ENCODE results near the gene SRC.
A peak's percentile ranks its signal among the peaks of the same experiment; 100 is the strongest.

SRC gene

DNA sequence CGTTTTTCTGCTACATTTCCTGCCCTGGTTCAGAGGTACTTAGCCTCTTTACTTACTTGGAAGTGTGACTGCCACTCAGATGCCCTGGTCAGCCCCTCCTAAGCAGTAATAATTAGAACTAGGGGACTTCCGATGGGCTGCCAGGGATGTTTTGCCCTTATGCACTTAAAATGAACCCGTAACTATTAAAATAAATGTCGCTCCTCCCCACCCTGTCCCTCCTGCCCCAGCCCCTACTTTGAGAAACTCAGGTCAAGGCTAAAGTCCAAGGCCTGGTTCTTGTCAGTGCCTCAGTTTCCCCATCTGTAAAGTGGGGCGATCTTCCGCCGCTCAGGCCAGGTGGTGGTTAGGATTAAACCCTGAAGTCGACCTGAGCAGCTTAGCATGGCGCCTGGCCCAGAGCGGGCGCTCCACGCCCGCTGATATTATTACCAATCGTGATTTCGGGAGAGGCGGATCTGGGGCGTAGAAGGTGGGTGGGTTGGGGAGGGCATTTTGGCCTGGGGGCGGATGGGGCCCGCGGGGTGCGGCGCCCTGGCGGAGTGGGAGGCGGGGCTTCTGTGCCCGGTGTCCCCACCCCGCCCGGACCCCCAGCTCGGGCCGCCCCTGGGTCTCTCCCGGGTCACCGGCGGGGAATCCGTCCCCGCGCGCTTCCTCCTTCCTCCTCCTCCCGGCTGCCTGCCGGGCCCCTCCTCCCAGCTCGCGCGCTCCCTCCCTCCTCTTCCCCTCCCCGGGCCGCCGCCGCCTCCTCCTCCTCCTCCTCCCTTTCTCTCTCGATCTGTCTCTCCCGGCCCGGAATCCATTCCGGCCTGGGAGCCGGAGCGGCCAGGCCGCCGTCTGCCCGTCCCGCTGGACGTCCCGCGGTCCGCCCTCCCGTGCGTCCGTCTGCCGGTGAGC, at the start of gene SRC:
TSS of gene SRC (plus strand) at position 802 of the 897 bp plus-strand sequence. CDS start 38,014 bp downstream, outside the sequence.
- peak in 1 of 2 donors; percentile 20 for DNase-seq (ENCODE audit: low read depth in 2 of 2)

DNA sequence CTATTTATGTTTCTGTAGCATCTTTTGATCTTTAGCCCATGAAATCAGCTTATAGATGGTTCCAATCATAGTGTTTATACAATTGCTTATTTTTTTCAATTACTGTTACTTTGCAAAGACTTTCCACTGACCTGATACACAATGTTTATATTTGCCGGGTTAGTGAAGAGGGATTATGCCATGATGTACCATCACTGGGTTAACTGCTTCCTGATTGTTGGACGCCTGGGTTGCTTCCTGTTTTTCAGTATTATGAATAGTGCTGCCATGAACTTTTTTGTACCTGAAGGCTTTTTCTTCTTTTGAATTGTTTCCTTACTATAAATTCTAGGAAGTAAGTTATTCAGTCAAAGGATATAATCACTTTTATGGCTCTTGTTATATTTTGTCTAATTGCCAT, 49.6 kb upstream of the SRC start:
- DNase-seq (ENCODE audit: low read depth in 2 of 2), result no peak

DNA sequence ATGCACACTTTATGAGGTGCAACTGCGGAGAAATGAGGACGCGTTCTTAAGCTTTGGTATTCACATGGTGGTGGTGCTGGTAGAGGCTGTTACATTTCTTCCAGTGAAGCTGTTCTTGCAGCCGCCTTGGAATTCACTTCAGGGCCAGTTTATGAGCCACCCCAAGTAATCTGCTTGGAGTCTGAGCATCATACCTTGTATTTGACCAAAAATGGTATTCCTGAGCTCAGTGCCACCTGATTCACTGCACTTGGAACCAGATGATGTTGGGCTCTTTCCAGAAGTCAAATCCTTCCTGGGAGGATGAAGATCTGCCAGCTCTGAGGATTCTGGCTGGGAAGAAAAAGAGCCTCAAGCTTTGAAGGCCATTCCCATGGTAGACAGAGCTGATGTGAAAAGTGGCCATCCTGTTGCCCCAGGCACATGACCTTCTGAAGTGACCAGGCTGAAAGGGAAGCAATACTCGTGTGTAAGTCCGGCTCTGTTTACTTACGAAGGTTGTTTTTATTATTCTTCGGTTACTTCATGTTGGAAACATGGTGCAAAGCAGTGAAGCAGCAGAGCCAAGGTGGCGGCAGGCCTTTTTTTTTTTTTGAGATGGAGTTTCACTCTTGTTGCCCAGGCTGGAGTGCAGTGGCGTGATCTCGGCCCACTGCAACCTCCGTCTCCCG, 48.7 kb upstream of the SRC start:
- no peak for DNase-seq (ENCODE audit: low read depth in 2 of 2)

DNA sequence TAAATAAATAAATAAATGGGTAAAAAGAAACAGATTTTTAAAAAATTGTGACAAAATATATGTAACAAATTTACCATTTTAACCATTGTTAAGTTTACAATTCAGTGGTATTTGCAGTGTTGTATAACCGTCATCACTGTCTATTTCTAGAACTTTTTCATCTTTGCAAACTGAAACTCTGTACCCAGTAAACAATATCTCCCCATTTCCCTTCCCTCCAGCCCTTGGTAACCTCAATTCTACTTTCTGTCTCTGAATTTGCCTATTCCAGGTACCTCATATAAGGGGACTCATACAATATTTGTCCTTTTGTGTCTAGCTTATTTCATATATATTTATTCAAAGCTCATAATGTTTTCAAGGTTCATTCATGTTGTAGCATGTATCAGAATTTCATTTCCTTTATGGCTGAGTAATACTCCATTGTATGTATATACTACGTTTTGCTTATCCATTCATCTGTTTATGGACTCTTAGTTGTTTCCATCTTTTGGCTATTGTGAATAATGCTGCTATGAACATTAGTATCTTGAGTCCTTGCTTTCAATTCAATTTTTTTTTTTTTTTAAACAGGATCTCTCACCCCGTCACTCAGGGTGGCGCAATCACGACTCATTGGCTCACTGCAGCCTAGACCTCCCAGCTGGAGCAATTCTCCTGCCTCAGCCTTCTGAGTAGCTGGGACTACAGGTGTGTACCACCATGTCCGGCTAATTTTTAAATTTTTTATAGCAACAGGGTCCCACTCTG, 47.6 kb upstream of the SRC start:
- no peak for DNase-seq (ENCODE audit: low read depth in 2 of 2)

DNA sequence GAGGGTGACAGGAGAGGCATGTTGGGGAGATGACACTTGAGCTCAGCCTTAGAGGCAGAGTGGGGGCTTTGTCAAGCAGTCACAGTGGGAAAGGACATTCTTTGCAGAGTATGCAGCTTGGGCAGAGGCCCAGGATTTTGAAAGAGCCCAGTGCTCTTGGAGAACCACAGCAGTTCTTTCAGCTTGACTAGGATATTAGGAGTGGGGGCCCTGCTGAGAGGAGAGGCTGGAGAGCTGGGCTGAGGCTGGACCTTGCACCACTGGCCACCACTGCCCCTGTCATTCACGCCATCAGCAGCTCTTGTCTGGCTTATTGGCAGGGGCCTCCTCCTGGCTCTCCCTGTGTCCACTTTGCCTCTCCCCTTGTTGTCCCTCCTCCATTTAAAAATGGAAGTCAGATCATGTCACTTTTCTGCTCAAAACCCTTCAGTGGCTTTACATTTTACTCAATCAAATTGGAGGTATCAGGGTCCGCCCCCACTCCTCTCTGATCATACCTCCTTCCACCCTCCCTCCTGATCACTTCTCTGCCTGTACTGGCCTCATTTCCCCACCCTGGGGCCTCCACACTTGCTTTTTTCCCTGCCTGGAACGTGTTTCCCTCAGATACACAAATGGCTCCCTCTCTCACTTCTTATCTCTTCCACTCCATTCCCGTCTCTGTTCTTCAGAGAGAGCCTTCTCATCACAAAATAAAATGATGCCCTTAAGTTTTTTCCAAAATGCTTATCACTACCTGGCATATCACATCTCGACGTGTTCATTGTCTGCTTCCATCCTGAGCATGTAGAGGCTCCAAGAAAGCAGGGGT, 46.0 kb upstream of the SRC start:
- no peak for DNase-seq (ENCODE audit: low read depth in 2 of 2)

DNA sequence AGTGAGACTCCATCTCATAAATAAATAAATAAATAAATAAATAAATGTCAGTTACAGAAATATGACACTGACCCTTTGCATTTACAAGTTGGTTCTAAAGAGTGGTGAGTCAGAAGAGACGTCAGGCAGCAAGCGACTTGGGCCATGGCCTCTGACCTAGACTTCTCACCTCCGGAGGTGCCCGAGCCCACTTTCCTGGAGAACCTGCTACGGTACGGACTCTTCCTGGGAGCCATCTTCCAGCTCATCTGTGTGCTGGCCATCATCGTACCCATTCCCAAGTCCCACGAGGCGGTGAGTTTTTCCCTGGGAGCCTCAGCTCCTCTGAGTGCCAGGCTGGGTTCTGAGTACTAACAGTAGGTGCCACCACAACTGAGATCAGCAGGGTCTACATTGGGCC, 44.8 kb upstream of the SRC start:
- DNase-seq (ENCODE audit: low read depth in 2 of 2), result no peak

DNA sequence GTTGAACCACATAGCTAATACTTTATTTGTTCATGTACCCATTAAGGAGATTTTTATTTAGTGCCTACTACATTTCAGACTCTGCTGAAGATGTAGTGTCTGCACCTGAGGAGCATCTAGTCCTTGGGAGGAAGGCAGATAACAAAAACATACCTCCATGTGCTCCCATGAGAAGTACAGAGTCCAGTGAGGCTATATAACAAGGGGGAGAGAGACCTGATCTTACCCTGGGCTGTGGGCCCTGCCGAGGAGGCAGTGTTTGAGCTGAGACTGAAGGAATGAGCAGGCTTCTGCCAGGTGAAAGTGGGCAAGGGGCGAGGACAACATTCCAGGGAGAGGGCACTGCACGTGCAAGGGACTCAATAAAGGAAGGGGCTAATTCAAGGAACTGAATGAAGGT, 44.4 kb upstream of the SRC start:
- DNase-seq (ENCODE audit: low read depth in 2 of 2), result no peak

DNA sequence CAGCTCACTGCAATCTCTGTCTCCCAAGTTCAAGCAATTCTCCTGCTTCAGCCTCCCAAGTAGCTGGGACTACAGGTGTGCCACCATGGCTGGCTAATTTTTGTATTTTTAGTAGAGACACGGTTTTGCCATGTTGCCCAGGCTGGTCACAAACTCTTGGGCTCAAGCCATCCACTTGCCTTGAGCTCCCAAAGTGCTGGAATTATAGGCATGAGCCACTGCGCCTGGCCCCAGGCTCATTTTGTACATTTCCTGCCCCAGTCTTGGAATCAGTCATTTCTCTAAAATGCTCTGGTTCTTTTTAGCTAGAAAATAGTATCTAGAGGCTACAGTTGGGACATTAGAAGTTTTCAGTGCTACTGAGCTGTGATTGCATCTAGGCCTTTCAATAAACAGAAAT, 43.0 kb upstream of the SRC start:
- DNase-seq (ENCODE audit: low read depth in 2 of 2), result no peak

DNA sequence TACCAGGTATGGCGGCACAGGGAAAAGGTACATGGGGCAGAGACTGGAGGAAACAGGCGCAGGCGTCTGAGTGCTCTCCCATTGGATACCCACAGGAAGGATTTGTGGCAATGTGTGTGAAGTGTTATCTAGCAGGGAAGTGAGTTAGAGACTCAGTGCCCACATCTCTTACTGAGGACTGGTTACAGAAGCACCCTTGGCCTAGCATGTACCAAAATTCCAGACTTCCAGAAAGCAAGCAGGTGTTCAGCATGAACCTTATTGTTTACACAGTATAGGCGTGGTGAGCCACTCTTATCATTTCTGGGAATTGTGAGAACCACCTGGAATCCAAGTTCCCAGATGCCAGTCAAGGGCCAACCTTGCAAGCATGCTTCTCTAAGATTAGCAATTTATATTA, 42.3 kb upstream of the SRC start:
- DNase-seq (ENCODE audit: low read depth in 2 of 2), result no peak

DNA sequence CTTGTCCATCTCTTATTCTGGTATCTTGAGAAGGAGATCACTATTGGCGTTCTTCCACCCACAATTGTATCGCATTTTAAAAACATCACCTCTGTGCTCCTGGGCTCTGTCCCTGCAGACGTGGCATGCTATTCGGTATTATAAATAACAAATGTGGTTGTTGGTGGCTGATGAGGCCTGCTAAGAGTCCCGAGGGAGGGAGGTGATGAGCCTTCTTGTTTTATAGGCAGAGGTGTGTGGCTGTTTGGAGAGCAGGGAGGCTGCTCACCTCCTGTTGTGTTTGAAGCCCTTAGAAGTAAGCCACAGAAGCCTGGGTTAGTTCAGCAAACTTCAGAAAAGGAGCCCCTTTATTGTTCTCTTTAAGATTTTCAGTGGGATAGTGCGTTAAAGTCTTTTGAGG, 40.9 kb upstream of the SRC start:
- no peak for DNase-seq (ENCODE audit: low read depth in 2 of 2)

DNA sequence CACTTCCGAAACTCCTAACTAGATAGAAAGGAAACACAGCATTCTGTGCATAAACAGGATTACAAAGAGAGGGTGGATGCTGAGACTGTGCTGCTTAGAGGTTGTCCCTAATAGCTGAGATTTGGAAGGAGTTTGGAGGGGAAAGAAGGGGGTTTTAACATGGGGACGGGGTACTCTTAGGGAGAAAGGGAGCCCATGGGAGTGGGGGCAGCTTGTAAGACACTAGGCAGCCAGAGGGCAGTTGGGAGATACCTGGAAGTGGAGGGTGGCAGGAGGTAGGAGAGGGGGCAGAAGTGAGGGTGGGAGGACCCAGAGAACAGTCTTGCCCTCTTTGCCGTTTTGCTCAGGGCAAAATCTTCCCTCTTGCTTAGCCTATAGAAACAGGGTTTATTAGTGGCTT, 40.1 kb upstream of the SRC start:
- no peak for DNase-seq (ENCODE audit: low read depth in 2 of 2)

DNA sequence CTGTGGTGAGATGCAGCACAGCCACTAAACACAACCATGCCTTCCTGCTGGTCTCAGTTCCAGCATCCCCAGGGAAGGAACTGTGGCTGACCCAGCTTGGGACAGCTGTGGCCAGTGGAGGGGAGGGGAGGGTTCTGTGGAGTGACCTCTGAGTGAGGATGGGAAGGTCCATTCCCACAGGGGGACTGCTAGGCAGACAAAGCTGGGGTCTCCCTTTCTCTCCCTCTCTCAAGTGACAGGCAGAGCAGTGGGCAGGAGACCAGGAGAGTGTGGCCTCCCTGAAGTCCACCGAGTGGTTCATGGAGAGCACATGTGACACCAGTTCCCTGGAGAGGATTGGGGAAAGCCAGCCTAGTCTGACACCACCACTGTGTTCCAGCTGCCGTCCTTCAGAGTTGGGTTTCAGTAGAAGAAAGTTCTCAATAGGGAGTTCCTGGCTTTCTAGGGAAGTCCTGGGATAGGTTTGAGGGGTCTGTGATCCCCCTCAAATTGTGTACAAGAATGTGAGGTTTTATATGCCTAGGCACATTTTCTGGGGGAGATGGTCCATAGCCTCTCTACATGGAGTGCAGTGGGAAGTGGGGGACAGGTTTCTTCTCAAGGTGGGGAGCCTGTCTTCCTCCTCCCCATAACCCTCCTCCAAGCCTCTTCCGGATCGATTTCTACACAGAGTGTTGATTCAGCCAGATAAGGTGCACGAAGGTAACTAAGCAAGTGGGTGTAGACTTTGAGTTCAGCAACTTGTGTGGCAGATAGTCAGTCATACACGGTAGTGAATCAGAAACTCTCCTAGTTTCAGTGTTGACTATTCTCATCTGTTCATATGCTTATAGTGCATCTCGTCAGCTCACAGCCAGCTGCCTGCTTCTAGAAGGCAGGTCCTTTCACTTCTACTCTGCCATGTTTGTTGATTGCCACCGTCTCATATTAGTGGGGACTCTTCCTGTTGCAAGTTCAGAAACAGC, 37.6 kb upstream of the SRC start:
- DNase-seq (ENCODE audit: low read depth in 2 of 2), result no peak

DNA sequence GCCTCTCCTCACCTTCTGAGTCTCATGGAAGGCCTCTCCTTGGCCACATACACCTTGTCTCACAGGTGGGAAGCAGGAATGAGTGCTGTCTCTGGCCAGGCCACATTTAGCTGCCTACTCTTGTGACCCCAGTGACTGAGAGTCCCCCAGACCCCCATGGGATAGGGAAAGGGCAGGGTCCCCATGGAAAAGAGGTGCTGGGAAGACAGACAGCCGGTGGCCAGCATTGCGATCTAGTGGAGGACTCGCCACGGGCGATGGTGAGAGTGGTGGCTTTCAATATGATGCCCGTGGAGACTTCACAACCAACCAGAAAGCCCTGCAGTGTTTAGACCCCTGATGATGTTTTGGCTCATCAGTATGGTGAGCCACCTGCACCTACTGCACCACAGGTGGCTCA, 36.6 kb upstream of the SRC start:
- DNase-seq (ENCODE audit: low read depth in 2 of 2), result no peak

DNA sequence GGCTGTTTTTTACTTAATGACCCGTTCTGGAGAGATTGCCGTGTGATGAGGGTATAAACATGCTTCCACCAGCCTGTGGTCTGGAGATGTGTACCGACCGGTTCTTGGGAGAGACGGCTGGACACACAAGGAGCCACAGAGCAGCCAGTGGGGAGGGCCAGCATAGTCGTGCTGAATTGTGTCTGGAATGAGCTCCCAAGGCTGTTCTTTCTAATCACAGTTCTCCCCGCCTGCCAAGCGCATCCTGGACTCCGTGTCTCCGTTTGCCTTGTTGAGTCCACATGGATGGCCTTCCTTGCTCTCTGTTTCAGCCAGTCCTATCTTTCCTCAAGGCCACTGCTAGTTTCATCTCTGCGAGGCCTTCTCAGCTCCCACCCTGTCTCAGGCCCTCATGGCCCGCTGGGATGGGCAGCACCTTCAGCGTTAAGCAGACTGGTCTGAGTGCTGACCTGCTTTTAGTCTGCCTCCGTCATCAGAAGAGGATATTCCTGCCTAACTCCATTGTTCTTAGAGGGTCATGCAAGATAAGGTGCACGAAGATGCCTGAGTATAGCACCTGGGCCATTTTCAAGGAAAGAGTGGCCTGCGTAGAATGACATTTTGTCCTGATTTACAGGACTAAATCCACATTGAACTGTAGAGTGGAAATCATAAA, 35.9 kb upstream of the SRC start:
- no peak for DNase-seq (ENCODE audit: low read depth in 2 of 2)

DNA sequence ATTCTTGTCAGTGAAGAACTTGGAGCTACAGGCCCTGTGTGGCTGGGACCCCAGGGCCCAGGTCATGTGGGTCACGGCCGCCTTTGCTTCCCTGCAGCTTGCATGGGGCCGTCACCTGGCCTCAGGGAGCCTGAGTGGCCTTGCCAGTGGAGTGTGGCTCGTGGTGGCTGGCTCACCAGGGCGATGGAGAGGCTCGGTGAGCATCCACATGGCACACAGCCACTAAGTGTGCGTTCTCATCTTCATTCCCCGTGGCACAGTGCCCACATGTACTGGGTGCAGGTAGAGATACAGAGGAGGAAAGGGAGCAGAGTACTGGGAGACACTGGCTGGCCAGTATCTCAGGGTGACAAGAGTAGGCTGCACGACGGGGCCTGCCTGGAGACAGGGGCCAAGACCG, 35.0 kb upstream of the SRC start:
- DNase-seq (ENCODE audit: low read depth in 2 of 2), result no peak

DNA sequence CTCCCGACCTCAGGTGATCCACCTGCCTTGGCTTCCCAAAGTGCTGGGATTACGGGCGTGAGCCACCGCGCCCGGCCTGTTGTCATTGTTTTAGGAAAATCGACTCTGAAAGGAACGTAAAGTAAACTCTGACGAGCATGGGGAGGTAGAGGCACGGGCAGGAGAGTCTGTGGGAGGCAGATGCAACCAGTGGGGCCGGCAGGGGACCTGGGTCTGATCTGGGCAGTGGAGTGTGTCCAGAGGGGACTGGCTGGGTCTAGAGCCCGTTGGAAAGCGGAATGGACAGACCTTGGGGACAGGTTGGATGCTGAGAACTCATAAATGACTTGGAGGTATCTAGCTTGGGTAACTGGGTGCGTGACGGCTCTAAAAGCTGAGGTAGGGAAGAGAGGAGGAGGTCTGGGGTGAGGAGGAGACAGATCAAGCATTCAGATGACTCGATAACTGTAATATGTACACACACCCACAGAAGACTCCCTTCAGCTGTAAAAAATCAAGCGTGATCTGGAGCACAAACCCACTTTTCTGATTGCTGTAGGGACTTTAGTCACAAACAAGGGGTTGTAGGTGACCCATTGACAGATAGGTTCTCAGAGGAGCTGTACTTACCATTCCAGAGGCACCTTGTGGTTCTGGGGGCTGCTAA, 34.1 kb upstream of the SRC start:
- DNase-seq (ENCODE audit: low read depth in 2 of 2), result no peak

DNA sequence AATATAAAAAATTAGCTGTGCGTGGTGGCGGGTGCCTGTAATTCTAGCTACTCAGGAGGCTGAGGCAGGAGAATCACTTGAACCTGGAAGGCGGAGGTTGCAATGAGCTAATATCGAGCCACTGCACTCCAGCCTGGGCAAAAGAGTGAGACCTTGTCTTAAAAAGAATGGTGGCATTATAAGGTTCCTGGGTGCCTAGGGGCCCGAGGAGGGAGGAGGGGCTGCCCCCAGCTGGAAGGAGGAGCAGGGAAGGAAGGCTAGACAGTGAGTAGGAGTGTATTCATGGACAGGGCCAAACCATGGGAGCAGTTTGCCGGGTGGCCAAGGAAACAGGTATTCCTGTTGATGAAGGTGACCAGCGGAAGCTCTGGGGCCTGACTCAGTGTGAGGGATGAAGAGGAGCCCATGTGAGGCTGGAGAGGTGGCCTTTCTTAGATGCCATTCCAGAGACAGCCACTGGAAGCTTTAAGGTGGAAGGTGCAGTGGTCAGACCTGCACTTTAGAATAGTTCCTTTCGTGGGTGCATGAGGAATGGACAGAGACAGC, 32.3 kb upstream of the SRC start:
- DNase-seq (ENCODE audit: low read depth in 2 of 2), result no peak

DNA sequence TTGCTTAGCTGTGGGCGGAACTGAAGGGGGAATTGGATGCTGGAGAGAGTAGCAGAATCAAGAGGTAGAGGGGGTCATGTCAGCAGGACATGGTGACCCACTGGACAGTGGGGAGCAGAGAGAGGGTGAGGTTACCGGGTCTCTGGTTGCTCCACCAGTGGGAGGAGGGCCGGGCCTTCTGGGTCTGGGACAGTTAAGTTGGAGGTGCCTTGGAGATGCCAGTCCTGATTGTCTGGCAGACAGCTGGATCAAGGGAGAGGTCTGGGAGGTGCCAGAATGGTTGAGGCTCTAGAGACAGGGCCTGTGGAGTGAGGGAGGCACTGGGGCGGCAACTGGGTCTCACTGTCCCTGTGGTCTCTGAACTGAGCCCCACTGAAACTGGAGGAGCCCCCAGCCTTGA, 31.8 kb upstream of the SRC start:
- DNase-seq (ENCODE audit: low read depth in 2 of 2), result no peak

DNA sequence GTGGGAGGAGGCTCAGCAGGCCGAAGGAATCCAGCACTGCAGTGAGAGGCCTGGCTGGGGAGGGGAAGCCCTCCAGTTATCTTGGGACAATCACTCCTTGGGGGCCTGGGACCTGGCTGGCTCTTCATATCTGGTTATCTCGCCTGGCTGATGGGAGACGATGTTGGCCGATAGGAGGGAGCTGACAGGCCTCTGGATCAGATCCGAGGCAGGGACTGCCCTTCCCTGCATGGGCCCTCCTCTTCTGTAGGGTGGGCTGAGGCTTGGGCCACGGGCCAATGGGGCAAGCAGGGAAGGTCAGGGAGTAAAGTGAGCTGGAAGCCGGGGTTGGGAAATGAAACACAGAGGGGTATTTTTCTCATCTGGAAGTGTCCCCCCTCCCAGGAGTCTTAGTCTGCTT, 31.3 kb upstream of the SRC start:
- DNase-seq (ENCODE audit: low read depth in 2 of 2), result no peak
